Rectal smooth muscle tissue (tissue), 1 donor: ENCODE data around the gene PXDN.

ENCODE experiments used
- H3K27ac ChIP-seq: one replicate; pipeline ENCODE4 v1.7.0; 2013; ENCODE audit warnings: low read depth, low read length, inconsistent platforms
- H3K27me3 ChIP-seq: one replicate; pipeline ENCODE4 v1.7.0; 2013; ENCODE audit warnings: low read length; ENCODE audit not compliant: control insufficient read depth, insufficient read depth
- H3K36me3 ChIP-seq: one replicate; pipeline ENCODE4 v1.7.0; 2013; ENCODE audit warnings: low read length; ENCODE audit not compliant: control insufficient read depth, insufficient read depth
- H3K4me1 ChIP-seq: one replicate; pipeline ENCODE4 v1.7.0; 2013; ENCODE audit warnings: low read length; ENCODE audit not compliant: control insufficient read depth, insufficient read depth
- H3K4me3 ChIP-seq: one replicate; pipeline ENCODE4 v1.7.0; 2013; ENCODE audit warnings: low read length
- H3K9ac ChIP-seq: one replicate; pipeline ENCODE4 v1.7.0; 2013; ENCODE audit warnings: low read length

Gene PXDN

DNA sequence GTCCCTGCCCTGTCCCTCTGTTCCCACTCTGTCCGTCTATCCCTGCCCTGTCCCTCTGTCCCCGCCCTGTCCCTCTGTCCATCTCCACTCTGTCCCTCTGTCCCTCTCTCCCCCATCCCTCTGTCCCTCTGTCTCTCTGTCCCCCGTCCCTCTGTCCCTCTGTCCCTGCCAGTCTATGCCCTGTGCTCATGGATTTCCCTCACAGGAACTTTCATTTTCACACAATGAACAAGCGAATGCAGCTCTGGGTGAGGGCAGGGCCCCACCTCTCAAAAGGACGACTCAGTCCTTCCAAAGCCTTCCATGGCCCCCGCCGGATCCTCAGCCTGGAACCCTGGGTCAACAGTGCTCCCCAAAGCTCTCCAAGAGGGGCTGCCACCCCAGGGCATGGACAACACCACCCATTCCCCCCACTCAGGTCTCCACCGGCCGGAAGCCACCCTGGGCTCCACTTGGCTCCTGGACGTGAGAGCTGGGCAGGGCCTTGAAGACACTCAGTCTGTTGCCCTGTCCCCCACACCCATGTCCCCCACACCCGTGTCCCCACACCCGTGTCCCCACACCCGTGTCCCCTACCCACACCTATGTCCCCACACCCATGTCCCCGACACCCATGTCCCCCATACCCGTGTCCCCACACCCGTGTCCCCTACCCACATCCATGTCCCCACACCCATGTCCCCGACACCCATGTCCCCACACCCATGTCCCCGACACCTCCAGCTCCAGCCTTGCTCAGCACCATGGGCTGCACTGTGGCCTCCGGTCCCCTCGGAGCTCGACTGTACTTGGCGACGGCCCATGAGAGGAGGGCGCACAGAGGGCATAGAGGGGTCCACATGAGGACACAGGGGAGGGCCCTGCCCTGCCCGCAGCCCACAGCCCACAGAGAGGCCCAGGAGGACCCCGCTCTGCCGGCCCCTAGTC, 156.0 kb downstream of the PXDN start:
- Histone ChIP-seq H3K9ac (no peak overlapping the region), H3K4me3 (no peak overlapping the region), H3K4me1 (peaks cover 5% of the 10 kb centered on the region), H3K27ac (no peak overlapping the region), H3K27me3 (no peaks in the 10 kb centered on the region), H3K36me3 (no peaks in the 10 kb centered on the region)

DNA sequence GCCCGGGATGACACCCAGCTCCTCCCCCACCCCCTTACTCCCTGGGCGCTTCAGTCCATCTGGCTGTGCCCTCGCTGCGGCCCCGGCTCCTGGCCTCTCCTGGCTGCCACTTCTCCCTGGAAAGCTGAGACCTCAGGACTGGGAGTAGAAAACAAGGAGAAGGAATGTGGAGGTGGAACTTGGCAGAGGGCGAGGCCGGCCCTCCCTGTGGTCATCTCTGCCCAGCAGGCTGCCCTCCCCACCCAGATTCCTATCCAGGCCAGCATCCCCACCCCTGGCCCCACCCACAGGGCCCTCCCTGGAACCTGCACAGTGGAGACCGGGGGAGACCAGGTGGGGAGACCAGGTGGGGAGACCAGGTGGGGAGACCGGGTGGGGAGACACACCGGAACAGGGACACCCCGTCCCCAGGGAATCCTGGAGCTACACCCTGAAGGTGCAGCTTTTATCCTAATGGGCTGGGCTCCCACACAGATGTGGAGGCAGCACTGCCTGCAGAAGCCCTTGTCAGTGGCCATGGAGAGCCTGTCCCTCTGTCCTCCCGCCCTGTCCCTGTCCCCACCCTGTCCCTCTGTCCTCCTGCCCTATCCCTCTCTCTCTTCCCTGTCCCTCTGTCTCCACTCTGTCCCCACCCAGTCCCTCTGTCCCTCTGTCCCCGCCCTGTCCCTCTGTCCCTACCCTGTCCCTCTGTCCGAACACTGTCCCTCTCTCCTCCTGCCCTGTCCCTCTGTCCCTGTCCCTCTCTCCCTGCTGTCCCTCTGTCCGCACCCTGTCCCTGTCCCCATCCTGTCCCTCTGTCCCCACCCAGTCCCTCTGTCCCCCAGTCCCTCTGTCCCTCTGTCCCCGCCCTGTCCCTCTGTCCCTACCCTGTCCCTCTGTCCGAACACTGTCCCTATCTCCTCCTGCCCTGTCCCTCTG, 157.1 kb downstream of the PXDN start:
- H3K27me3 ChIP-seq = no peaks in the 10 kb centered on the region
- H3K36me3 ChIP-seq = no peaks in the 10 kb centered on the region
- H3K4me1 ChIP-seq = peaks cover under 1% of the 10 kb centered on the region
- H3K9ac ChIP-seq = no peak overlapping the region
- H3K4me3 ChIP-seq = no peak overlapping the region
- H3K27ac ChIP-seq = no peak overlapping the region

DNA sequence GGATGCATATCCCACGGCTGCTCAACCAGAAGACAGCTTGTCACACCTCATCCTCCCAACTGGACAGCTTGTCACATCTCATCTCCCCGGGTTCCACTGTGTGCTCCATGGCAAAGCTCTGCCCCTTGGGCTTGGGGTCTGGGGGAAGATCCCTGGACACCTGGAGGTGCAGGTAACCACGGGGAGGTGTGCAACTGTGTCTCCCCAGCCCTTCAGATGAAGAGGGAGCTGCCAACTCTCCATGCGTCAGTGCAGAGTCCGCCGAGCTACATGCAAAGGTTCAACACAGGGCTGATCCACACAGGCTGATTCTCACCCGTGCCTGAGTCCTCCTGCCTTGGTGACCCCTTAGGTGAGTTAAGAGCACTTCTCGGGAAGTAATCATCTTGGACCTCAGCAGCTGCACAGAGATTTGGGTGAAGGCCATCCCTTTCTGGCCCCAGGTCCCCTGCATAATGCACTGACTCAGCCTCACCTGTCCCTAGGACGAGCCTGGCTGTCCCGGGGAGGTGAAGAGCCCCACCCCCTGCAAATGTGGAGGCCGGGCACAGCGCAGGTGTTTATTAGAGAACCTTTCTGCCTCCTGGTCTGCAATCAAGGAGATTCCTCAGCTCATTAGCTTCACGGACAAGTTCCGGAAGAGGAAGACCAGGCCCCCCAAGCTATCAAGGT, 157.9 kb downstream of the PXDN start:
- Histone ChIP-seq H3K9ac (no peak overlapping the region), H3K27ac (no peak overlapping the region), H3K4me1 (no peaks in the 10 kb centered on the region), H3K27me3 (no peaks in the 10 kb centered on the region), H3K4me3 (no peak overlapping the region), H3K36me3 (no peaks in the 10 kb centered on the region)

DNA sequence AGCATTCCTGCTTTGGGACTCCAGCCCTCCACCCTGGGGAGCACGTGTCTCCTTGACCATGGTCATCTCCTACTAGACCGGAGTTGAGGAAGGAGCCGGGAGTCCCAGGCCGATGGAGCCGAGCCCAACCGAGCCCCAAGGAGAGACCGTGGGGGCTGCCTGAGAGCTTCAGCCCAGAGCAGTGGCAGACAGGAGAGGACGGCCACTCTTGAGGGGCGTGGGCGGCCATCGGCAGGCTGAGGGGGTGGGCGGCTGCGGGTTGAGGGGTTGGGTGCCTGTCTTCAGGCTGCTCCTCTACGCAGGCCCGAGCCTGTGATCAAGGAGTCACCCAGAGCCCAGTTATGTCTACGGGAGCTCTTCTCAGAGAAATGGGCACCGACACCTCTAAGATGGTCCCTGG, 158.7 kb downstream of the PXDN start:
- Histone ChIP-seq H3K4me1 (no peaks in the 10 kb centered on the region), H3K36me3 (no peaks in the 10 kb centered on the region), H3K27me3 (no peaks in the 10 kb centered on the region), H3K4me3 (no peak overlapping the region), H3K9ac (no peak overlapping the region), H3K27ac (no peak overlapping the region)

DNA sequence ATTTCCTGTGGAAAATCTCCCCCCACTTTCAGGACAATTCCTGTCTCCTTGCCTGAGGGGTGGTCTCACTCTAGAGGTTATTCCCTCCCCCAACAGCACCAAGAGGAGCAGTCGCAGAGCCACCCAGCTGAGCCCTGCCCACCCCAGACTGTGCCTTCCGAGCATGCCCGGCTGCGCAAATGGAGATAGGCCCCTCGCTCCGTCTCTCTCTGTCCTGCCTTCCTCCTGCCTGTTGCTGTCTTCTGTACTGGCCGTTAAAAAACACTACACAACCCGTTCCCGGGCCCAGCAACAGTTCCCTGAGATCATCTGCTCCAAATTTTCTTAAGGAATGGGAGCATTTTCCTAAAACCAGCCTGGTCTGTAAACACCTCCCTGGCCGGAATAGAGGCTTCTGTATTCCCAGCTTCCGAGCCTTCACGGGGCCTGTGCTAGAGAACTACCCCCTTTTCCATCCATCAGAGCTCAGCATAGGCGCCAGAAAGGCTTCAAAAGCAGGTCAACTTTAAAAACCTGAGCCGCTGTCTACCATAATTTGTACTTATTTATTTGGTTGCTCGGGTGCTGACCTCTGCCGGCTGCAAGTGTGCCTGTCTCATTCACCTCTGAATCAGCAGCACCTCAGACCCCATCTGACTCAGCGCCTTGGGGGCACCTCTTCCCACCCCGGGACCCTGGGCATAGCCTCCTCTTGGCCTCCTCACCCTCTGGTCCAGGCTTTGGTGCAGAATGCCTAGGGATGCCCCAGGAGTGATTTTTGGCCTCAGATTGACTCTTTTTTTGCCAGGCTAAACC, 159.4 kb downstream of the PXDN start:
- H3K9ac ChIP-seq = no peak overlapping the region
- H3K27me3 ChIP-seq = no peaks in the 10 kb centered on the region

DNA sequence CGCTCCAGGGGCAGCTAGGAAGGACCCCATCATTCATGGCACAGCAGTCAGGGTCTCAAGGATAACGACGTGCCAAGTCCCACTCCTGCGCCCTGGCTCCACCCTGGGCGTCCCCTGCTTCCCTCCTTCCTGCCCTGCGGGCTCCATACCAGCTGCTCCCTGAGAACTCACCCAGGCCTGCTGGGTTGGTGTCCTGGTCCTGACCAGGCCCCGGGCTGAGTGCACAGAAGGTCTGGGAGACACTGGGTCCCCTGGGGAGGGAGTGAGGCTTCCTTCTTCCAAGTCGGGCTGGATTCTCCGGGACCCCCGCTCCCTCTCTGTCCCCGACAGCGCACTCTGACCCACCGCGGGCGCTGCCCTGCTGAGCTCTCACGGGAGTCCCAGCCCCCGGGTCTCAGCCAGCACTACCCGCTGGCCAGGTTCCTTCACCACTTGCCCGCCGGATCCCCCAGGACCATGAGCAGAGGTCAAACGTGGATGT, 160.2 kb downstream of the PXDN start:
- Histone ChIP-seq H3K9ac (no peak overlapping the region), H3K27me3 (no peaks in the 10 kb centered on the region), H3K27ac (no peak overlapping the region), H3K36me3 (no peaks in the 10 kb centered on the region), H3K4me1 (no peaks in the 10 kb centered on the region), H3K4me3 (no peak overlapping the region)

More for the DNA sequence above, 159.4 kb downstream of the PXDN start:
- H3K4me1 ChIP-seq = no peaks in the 10 kb centered on the region
- no peak overlapping the region for H3K27ac ChIP-seq
- no peak overlapping the region for H3K4me3 ChIP-seq
- no peaks in the 10 kb centered on the region for H3K36me3 ChIP-seq

DNA sequence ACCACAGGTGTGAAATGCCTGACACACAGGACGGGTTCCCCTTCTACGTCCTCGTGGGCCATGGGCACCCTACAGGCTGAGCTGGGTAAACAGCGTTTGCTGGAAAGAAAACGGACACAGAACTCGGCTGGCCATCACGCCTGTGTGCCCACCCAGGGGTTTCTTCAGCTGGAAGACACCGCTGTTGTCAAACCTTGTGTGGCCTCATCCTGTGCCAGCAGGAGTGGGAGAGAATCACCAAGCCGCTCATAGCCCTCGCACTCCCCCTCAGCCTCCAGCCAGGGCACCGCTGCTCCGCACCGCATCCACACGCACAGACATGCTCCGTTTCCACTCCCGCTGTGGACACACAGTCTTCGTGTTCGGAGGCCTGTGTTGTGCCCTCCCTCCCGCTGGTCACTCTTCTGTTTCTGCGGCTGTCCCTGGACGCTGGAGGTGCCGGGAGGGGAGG, 161.4 kb downstream of the PXDN start:
- no peak overlapping the region for H3K9ac ChIP-seq
- no peak overlapping the region for H3K27ac ChIP-seq
- no peaks in the 10 kb centered on the region for H3K27me3 ChIP-seq
- no peaks in the 10 kb centered on the region for H3K36me3 ChIP-seq
- H3K4me3 ChIP-seq = no peak overlapping the region
- H3K4me1 ChIP-seq = no peaks in the 10 kb centered on the region

DNA sequence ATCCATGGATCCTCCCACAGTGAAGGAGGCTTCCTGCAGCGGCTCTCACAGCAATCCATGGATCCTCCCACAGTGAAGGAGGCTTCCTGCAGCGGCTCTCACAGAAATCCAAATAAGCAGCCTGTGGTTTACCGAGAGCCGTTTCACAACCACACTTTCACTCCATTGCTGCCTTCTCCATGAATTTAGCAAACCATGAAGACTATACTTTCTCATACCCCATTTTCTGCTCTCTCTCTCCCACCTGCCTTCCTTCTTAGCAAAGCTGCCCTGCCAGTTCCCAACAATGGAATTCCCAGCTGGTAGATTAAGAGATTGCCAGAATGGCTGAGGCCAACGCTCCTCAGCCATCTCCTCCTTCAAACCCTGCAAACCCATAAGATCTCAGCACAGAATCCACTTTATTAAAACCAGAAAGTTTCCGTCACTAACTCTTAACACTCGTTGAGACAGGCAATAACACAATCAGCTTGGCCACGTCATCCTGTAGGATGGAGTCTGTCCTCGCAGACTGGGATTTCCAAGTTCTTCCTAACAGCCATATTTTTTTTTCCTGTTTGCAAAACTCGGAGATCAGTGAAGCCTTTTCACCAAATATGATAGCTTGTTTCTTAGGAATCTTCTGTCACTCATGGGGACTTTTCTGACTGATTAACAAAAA, 162.2 kb downstream of the PXDN start:
- H3K27ac ChIP-seq = no peak overlapping the region
- H3K4me1 ChIP-seq = no peaks in the 10 kb centered on the region
- no peak overlapping the region for H3K4me3 ChIP-seq
- H3K27me3 ChIP-seq = no peaks in the 10 kb centered on the region
- no peak overlapping the region for H3K9ac ChIP-seq
- no peaks in the 10 kb centered on the region for H3K36me3 ChIP-seq
